Dermis blood vessel endothelial cell (primary cell): ENCODE data around the gene PDZD2. TPM values are rescaled to one million over a fixed set of nuclear protein-coding genes. Genes with fewer than 3 reads are reported as not detected.
"Not testable (repeated sequence)": the region's sequence is repeated elsewhere in the genome, so short reads cannot be mapped to it uniquely, and the experiment has no call there.

ENCODE experiments used
- DNase-seq: peaks from one replicate; pipeline ENCODE4 v3.0.0; 2010
- total RNA-seq: library from RNA; depleted of rRNA; stranded (reverse); fragments of >200 nt; gene quantifications from 2 replicates; pipeline ENCODE4 v1.2.3, GENCODE V29; 2014

The PDZD2 gene
- total RNA-seq, 1 donor from 2014 or later, result 6.6 TPM

DNA sequence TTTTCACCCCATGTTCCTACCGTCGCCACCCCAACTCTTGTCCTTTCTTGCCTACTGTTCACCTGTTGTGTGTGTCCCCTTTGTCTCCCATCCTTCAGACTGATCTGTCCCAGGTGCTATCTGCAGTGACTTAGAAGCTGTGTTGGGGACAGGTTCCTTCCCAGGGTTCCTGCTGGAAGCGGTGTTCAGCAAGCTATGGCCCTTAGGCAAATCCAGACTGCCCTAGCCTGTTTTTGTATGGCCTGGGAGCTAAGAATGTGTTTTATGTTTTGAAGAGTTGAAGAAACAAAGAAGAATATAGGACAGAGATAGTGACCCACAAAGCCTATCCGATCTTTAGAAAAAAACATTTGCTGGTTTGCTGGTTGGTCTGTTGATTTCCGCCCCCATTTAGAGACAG lies 298.8 kb downstream of the PDZD2 start:
- no peak for DNase-seq

DNA sequence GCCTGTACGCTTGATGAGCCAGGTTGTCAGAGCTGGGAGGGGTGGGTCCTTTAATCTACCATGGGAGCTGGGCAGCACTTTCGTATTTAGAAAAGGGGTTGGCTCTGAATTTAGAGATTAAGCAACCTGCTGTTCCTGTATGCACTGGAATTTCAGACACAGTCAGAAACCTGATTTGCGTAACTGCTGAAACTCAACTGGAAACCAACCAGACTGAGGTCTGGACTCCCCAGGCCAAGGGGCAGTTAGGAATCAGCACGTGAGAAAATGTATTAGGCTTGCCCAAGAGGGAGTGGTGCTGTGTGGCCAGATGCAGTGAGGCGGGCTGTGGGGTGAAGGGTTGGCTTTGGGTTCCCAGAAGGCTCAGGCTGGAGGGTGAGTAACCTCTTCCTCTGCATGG lies 300.2 kb downstream of the PDZD2 start:
- DNase-seq, result no peak

DNA sequence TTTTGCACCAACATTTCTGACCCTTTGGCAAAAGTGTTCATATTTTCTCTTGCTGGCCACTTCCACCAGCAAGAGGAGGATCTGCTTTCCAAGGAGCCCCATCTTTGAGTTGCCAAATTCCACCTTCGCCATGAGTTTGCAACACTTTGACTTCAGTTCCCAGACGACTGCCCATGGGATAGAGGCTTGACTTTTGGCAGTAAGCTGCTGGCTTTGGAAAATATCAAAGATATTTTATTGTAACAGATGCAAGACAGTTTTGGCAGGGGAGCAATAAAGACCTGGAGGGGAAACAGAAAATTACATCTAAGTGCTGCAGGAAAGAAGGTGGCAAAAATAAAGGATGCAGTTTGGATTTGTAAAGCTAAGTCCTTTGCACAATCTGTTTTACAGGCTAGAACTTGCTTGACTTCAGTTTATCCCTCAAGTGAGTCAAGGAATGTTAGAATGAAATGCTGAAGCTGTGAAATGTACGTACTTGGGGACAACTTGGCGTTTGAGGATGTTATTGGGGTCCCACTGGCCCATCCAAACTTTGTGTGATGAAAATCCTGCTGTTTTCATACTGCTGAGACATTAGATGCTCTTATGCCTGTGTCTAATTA lies 302.3 kb downstream of the PDZD2 start:
- DNase-seq, result no peak

DNA sequence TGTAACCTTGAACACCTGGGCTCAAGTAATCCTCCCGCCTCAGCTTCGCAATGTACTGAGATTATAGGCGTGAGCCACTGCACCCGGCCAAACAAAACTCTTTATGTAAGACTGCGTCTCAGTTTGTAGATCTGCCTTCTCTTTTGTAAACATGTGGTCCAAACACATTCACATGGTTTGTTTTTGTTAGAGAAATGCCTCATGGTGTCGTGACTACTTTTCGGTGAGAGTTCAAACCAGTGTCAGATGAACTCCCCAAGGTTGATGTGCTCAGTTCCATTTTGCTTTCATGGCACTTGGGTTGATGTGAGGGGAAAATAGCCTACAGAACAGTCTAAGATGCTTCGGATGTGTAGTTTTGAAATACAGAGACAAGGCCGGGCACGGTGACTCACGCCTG lies 303.6 kb downstream of the PDZD2 start:
- no peak for DNase-seq

DNA sequence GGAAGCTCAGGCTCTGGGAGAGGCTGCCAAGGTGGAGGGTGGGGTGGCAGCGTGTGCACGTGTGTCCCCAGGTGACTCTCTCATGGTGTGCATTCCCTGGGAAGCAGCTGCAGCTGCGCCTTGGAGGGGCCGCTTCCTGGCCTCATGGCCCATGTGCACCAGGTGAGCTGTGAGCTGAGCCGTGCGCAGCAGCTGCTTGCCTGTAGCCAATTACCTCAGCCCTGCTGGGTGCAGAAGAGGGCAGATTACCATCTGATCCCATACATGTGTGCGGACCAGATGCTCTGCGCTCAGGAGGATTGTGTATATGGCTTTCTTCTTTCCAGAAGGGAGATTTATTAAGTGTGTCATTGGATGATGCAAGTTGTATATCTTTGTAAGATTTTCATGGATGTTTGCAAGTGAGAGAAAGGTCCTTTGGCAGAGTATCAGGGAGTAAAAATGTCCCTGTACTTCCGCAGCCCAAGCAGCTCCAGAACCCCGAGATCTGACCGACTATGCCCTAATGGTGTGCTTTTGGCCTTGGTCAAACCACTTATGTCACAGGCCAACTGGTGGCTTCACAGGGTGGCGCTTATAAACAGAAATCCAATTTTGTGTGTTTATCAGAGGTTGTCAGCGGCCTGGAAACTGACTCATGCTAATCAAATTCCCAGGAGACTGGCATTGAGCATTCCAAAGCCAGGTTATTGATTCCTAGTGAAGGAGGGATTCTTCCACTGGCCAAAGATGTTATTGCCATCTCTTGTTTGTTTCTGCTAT lies 305.9 kb downstream of the PDZD2 start:
- DNase-seq, result no peak

DNA sequence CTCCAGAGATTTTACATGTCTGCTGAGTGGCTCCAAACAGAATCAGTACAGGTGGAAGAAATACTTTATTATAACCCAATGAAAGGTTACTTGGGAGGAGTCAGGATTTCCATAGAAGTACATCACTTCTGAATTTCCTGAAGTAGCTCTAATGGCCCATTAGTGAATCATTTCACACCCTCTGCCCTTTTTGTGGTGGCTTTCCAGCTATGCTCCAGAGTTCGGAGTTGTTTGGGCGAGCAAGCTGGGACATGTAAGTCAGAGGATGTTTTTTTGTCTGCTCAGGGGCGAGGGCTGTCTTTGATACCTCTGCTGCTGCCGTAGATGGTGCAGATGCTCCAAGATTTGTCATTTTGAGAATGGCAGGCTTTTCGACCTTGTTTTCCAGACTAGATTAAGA lies 309.1 kb downstream of the PDZD2 start:
- DNase-seq, result no peak

DNA sequence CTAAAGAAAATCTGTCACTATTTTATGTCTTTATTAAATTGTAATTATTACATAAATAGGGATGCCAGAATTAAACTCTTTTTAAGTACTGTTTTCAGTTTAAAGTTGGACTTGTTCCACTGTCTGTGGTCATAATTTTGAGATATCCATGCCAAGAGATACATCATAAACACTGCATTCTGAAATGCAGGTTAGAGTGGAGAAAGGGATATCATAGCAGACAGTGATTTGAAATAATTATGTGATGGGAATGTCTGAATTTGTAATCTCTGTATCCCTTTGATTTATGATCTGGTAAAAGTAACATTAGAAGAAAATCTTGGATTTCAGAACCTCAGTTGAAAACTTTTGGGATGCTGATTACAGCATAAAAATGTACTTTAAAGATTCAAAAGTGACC lies 313.1 kb downstream of the PDZD2 start:
- DNase-seq, result no peak

DNA sequence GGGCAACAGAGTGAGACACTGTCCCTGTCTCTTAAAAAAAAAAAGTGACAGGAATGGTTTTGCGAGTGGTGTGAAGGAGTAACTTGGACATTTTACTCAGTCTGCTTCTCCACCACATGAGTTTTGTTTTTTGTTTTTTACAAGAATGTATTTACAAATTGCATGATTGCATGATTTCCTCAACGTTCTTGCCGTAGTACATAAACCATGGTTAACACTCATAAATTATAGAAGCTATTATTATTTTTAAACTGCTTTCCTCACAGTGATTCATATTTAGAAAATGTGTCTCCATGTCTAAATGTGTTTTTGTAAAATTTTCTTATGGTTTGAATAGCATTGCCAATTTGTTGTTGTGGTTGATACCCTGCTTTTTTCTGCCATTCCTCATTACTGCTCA lies 315.2 kb downstream of the PDZD2 start:
- no peak for DNase-seq

DNA sequence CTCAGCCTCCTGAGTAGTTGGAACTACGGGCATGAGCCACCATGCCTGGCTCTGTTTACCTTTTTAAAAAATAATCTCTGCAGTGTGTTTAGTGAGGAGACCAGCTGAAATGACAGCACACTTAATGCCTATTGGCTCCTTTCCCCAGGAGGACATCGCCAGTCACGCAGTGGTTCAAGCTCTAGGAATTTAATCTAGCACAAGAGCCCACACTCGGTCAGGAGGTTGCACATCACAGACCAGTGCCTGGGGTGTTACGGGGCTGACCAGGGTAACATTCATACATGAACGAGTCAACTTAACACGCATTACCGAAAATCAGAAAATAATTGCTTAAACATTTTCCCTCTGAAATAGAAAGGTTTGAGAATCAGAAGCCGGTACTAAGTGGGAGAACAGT lies 318.2 kb downstream of the PDZD2 start:
- DNase-seq, result no peak

DNA sequence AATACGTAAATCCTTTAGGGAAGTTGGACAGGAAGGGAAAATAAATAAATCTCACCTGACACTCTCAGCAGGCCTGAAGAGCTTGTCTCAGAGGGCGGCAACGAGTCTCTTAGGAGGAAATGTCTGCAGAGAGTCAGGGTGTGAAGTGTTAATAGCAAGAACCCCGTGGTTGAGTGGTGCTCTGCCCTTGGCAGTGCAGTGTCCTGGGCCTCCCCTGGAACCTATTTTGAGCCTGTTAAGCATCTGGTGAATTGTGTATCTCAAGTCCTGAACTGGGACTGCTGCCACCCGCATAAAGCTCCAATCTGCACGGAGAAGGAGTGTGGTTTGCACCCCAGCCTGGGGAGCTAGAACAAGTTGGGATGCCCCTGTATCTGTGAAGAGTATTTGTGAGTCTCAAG lies 323.4 kb downstream of the PDZD2 start:
- no peak for DNase-seq

DNA sequence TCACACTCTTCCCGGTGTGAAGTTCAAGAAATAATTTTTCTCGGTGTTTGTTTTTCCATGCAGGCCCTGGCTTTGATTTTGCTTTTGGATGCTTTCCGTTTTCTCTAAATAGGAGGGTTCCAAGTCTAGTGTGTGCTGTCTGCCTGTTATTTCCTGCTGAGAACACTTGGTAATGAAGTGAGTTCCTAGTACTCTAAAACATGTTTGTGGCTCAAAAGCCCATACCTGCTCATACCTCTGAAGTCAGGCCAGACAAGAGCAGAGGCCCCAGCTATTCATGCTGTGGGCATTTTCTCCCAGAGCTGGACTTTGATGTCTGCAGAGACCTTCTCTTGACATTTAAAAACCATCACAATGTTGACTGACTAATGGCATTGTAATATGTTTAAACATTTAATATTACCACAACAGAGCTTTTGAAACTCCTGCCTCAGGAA lies 324.0 kb downstream of the PDZD2 start:
- no peak for DNase-seq

DNA sequence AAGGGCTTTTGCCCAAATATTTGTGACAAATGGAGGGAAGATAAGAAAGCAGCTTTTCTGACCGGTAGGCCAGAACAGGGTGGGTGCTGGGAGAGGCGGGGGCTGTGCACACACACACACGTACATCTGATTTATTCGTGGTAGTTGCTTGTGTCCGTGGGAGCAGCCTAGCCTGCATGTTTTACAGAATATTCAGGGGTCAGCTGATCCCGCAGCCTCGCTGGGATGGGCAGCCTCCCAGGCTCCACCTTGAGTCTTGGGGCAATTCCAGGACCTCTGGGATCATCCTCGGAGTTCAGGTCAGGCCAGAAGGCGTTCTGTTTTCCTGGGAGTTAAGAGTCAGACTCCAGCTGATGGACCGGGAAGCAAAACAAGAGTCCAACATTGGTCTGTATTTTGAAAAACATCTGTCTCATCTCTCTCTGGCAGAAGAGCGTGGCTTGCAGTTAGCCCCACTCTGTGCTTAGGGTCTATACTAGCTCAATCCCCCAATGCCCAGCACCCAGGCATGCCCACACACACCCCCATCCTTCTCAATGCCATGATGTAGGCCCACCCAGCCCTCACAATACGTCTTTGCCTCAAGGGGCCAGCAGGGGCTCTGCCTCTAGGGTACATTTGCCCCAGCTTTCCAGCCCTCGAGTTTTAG lies 324.6 kb downstream of the PDZD2 start:
- DNase-seq, result no peak

DNA sequence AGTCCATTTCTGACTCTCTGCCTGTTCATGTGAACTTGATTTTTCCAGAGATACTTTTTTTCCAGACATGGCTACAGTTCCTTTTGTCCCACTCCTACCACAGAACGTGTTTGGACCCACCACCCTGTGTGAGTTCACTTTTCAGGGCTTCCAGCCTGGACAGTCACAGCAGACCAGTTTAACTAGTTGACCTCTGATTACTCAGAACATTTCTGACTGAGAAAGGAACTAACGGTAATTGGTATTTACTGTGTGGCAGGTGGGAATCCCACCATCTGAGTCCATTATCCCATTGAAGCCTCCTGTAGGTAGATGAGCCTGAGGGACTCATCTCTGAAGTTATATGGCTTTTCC lies 325.1 kb downstream of the PDZD2 start:
- DNase-seq, result no peak

DNA sequence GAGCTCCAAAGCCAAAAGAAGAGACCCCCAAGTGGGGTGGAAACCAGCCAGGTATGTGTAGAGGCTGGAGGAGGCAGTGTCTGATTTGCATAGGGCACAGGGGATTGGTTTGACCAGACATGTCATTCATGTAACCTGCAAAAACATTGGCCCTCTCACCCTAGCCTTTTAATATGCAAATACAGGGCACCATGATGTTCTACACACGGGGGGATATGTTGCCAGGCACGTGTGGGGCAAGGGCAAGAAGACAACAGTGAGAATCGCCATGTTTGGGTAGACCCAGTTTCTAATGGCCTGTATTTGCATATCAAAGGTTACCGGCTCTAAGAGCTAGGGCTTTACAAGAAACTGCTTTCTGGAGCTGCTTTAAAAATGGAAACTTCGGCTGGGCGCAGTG lies 326.3 kb downstream of the PDZD2 start:
- no peak for DNase-seq

DNA sequence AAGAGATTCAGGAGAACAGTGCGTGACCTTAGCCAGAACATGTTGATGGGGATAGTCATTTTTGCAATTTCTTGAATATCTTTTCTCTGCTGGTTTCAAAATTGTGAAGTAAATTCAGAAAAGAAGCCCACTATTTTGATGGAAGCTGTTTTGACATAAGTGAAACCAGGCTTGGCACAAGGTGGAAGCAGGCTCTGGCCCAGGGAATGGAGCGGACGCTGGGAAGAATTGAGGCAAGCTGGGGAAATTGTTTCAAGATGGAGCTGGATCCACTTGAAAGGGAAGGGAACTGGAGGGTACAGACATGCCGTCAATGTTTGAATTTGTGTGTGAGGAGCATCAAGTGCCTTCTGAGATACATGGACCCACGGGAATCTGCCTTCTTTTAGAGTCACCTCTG lies 328.0 kb downstream of the PDZD2 start:
- no peak for DNase-seq

DNA sequence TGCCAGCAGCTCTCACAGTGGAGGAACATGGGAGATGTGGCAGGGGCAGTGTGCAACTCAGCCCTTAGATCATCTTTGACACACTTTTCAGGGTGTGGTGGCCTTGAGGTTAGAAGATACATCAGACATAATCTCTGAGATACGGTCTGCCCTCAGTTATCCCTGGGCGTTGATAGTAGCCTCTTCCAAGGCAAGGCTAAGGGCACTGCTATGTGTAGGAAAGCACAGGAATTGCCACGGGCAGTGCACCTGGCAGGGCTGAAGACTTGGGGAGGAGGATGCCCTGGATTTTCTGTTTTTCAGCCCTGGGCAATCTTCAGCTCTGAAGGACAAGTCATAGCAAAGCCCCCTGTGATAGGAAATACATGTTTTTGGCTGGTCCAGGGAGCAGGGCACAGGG lies 328.5 kb downstream of the PDZD2 start:
- no peak for DNase-seq

DNA sequence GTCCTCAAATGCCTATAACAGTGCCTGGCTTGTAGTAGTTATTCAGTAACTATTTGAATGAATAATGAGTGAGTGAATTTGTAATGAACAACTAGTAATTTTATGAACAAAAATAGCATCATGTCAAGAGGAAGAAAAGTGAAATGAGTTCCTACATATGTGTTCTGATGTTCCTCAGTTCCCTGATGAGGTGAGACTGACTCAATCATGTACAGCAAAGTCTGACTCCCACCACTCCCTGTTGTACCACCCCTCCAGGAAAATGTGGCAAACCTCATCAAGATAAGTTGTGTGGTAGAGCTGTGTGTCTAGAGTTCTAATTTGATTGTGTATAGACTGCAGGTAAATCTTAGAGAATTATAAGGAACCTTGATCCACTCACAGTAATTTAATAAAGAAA lies 333.6 kb downstream of the PDZD2 start:
- DNase-seq, result no peak

DNA sequence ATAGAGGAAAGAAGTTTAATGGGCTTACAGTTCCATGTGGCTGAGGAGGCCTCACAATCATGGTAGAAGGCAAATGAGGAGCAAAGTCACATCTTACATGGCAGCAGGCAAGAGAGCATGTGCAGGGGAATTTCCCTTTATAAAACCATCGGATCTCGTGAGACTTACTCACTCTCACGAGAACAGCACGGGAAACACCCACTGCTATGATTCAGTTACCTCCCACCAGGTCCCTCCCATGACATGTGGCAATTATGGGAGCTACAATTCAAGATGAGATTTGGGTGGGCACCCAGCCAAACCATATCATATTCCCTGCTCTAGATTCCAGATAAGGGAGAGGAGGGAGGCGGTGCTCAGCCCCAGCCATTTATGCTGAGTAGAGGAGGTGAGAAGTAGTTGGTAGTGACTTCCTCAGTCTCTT lies 336.3 kb downstream of the PDZD2 start:
- not testable (repeated sequence) for DNase-seq

DNA sequence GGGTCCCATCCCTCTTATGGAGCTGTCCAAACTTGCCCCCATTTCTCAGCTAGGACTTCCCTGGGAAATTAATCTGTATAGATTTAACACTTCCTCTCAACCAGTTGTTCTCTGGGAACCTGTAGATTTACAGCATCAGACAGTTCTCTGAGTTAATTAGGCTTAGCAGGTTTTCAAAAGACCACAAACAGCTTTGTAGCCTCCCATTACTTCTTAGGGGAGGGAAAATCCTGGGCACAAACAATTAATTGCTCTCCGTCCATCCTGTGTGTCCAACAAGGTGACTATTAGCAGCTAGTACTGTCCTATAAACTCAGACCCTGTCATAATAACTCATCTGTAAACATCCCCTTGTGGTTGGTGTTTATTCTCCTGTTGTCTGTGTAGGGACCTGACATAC lies 337.2 kb downstream of the PDZD2 start:
- DNase-seq, result no peak

DNA sequence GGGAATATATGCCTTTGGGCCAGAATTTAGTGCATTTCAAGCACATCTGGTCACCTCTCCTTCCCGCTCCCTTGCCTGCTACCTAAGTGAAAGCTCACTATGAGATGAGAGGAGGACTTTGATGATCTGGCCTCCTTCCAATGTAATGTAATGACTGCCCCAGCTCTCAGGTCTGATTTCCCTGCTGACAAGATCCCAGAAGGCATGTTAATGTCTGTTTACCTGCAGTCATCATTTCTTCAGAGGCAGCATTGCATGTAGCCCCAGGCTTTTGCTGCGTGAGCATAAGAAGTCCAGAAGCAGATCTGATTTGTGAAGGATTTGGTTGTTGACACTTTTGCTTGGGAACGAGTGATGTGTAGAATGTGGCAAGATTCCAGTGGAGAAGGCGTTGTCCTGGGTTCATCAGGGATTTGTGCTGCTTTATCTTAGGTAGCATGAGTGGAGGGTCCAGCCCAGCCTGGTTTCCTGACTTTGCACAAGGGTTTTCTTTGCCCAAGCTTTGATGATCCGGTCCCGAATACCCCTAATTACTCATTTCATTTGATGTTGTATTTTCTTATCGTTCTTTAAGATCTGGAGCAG lies 342.5 kb downstream of the PDZD2 start:
- no peak for DNase-seq

DNA sequence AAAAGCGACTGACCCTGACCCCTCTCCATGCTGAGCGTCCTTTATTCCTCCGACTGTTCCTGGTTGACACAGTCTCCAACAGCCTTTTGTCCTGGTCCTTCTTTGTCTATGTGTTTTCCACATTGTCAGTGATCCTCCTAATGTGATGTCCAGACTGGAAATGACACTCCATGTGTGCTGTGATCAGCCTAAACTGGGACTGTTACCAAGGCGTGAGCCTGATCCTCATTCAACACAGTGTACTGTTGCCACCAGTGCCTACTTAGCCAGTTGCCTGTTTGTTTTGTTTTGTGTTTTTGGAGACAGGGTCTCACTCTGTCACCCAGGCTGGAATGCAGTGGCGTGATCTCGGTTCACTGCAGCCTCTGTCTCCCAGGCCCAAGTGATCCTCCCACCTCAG lies 343.1 kb downstream of the PDZD2 start:
- DNase-seq, result no peak

DNA sequence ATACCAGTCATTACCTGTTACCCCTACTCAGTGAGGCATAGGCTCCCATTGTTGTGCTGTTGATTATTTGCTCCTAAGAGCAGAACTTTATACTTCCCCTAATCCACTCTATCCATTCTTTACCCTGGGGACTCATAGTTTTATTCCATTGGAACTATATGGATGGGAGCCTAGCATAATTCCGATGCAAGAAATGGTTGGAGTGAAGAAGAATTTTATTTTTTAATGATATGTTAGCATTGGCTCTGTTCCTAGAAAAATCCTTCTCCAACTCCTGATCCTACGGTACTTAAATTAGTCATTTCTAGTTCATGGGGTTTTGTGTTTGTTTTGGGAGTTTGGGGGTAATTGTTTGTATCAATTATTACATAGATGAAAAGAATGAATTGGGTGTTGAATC lies 343.7 kb downstream of the PDZD2 start:
- DNase-seq, result no peak

DNA sequence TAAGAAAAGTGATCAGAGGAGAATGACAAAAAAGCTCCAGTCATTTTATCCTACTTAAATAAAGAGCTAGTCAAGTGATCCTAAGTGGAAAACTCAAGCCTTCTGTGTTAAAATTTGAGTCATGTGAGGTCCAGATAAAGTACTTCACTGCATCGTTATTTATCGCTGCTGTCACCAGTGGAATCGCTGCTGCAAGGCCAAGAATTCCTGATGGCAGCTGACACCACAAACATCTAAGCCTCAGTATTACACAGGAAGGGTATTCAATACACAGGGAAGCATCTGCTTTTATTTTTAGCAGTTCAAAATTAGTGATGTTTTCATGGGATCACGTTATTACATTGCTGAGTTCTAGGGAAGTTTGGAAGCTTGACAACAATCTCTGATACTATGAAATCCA lies 344.9 kb downstream of the PDZD2 start:
- DNase-seq, result no peak

DNA sequence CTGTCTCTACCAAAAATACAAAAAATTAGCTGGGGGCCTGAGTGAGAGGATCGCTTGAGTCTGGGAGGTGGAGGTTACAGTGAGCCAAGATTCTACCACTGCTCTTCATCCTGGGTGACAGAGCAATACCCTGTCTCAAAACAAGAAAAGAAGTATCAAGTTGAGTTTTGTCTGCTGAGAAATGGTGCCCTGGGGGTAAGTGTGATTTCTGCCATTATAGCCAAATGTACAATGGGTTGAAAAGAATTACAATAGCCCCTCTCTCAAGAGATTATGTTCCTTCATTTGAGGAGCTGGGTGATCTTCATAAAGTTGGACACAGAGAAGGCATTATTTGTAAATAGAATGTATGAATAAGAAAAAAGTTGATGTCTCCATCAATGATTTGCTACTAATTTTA lies 345.8 kb downstream of the PDZD2 start:
- no peak for DNase-seq
